H1 (cell line): ENCODE data around the gene PRR12. TPM values are rescaled to one million over a fixed set of nuclear protein-coding genes. Genes with fewer than 3 reads are reported as not detected.

Experiments used
- CTCF ChIA-PET: fragments of 300-600 bp; sonication (Branson Sonifier 250); formaldehyde crosslinking; loops from one replicate; lab custom pipeline; 2021; ENCODE audit not compliant: partially characterized antibody; lab: Charles Lee
- POLR2A ChIA-PET: fragments of 300-600 bp; sonication (Branson Sonifier 250); formaldehyde crosslinking; loops from one replicate; lab custom pipeline; 2021; ENCODE audit warnings: inconsistent platforms; ENCODE audit not compliant: partially characterized antibody; lab: Charles Lee
- DNase-seq, 2 experiments: peaks; one replicate each; pipeline versions ENCODE4 v3.0.0 to v3.0.0-alpha.2; 2010 to 2022; ENCODE audit warnings: low spot score in 2 of 2, low read depth in 1 of 2, mixed read lengths in 1 of 2
- FAIRE-seq: peaks from 2 replicates; lab custom pipeline; 2011; peaks lifted over from hg19 to GRCh38; lab: Jason Lieb, UNC
- H2AFZ ChIP-seq: 2 replicates; pipeline ENCODE4 v1.8.1; 2012; ENCODE audit warnings: low read length, inconsistent platforms
- H2AK5ac ChIP-seq: 2 replicates; pipeline ENCODE4 v1.6.1; 2013; ENCODE audit warnings: low read depth, low read length
- H2BK120ac ChIP-seq: replicated peaks from 2 replicates; pipeline ENCODE3; 2013; ENCODE audit warnings: low read depth, low read length, inconsistent platforms
- H2BK12ac ChIP-seq: 2 replicates; pipeline ENCODE4 v1.6.1; 2013; ENCODE audit warnings: low read depth, low read length
- H2BK15ac ChIP-seq: 2 replicates; pipeline ENCODE4 v1.6.1; 2013; ENCODE audit warnings: low read length
- H2BK20ac ChIP-seq: 2 replicates; pipeline ENCODE4 v1.6.1; 2013; ENCODE audit warnings: low read length
- H2BK5ac ChIP-seq: 2 replicates; pipeline ENCODE4 v1.6.1; 2013; ENCODE audit warnings: low read depth, low read length
- H3K14ac ChIP-seq: 2 replicates; pipeline ENCODE4 v1.6.1; 2013; ENCODE audit warnings: inconsistent platforms; ENCODE audit not compliant: insufficient read length
- H3K18ac ChIP-seq: 2 replicates; pipeline ENCODE4 v1.6.1; 2013; ENCODE audit warnings: low read length; ENCODE audit errors: extremely low read depth
- H3K23ac ChIP-seq: 2 replicates; pipeline ENCODE4 v1.6.1; 2013; ENCODE audit warnings: inconsistent platforms; ENCODE audit not compliant: insufficient read length
- H3K23me2 ChIP-seq: 2 replicates; pipeline ENCODE4 v1.6.1; 2013; ENCODE audit warnings: low read depth, low read length
- H3K27ac ChIP-seq: 2 replicates; pipeline ENCODE4 v1.6.1; 2011; ENCODE audit warnings: low read depth, low read length, inconsistent platforms
- H3K27me3 ChIP-seq, 4 experiments: replicated peaks in 1 of 4; 1 replicate in 1 of 4; 2 replicates in 3 of 4; pipeline versions ENCODE4 v1.6.1 to v1.8.1; 2011 to 2013; ENCODE audit warnings: low read length in 3 of 4, mild to moderate bottlenecking in 3 of 4, inconsistent platforms in 2 of 4, mixed read lengths in 2 of 4, moderate library complexity in 1 of 4; ENCODE audit not compliant: control insufficient read depth in 3 of 4, insufficient read depth in 3 of 4; ENCODE audit errors: extremely low read depth in 1 of 4
- H3K36me3 ChIP-seq, 4 experiments: 2 replicates each; pipeline versions ENCODE4 v1.6.1 to v1.8.1; 2011 to 2013; ENCODE audit warnings: mild to moderate bottlenecking in 4 of 4, low read length in 3 of 4, moderate library complexity in 2 of 4, control low read depth in 1 of 4, inconsistent platforms in 1 of 4; ENCODE audit not compliant: insufficient read depth in 4 of 4, control insufficient read depth in 2 of 4
- H3K4ac ChIP-seq: replicated peaks from 2 replicates; pipeline ENCODE3; 2013; ENCODE audit warnings: low read length, low read depth, mixed read lengths, inconsistent platforms; ENCODE audit not compliant: insufficient read length
- H3K4me1 ChIP-seq, 4 experiments: replicated peaks in 1 of 4; 1 replicate in 1 of 4; 2 replicates in 3 of 4; pipeline versions ENCODE4 v1.6.1 to v1.8.1; 2011 to 2013; ENCODE audit warnings: low read length in 3 of 4, inconsistent platforms in 2 of 4, mixed read lengths in 1 of 4; ENCODE audit not compliant: insufficient read depth in 4 of 4, control insufficient read depth in 3 of 4
- H3K4me2 ChIP-seq, 2 experiments: 2 replicates each; pipeline versions ENCODE4 v1.6.1 to v1.8.1; 2011 to 2013; ENCODE audit warnings: low read depth in 2 of 2, low read length in 2 of 2, control low read depth in 1 of 2, inconsistent platforms in 1 of 2, mild to moderate bottlenecking in 1 of 2; ENCODE audit not compliant: insufficient read depth in 1 of 2
- H3K4me3 ChIP-seq, 4 experiments: fragments of 200-600, 300-600 bp in 1 of 4; sonication (generic), shearing (Covaris generic), sonication (Bioruptor Twin) in 1 of 4; 2 replicates each; pipeline versions ENCODE4 v1.5.1 to v1.8.1; 2011 to 2016; ENCODE audit warnings: low read length in 4 of 4, low read depth in 3 of 4, control low read depth in 2 of 4, inconsistent platforms in 2 of 4, mild to moderate bottlenecking in 2 of 4, mixed read lengths in 1 of 4, moderate library complexity in 1 of 4; ENCODE audit not compliant: insufficient read depth in 2 of 4; ENCODE audit errors: extremely low read depth in 1 of 4
- H3K56ac ChIP-seq: replicated peaks from 2 replicates; pipeline ENCODE3; 2013; ENCODE audit warnings: low read depth, mild to moderate bottlenecking, mixed read lengths, low read length, inconsistent platforms; ENCODE audit not compliant: insufficient read length
- H3K79me1 ChIP-seq: 2 replicates; pipeline ENCODE4 v1.6.1; 2013; ENCODE audit warnings: low read depth, low read length, control low read depth
- H3K79me2 ChIP-seq, 2 experiments: 2 replicates each; pipeline versions ENCODE4 v1.6.1 to v1.8.1; 2012 to 2013; ENCODE audit warnings: low read length in 2 of 2, mild to moderate bottlenecking in 2 of 2, inconsistent platforms in 1 of 2; ENCODE audit not compliant: insufficient read depth in 2 of 2, control insufficient read depth in 1 of 2
- H3K9ac ChIP-seq, 4 experiments: replicated peaks in 1 of 4; 1 replicate in 1 of 4; 2 replicates in 3 of 4; pipeline versions ENCODE4 v1.6.1 to v1.8.1; 2011 to 2013; ENCODE audit warnings: low read depth in 3 of 4, low read length in 3 of 4, control low read depth in 2 of 4, mild to moderate bottlenecking in 2 of 4, moderate library complexity in 2 of 4, inconsistent platforms in 1 of 4; ENCODE audit errors: extremely low read depth in 1 of 4
- H3K9me3 ChIP-seq, 2 experiments: 2 replicates each; pipeline versions ENCODE4 v1.6.1 to v1.8.1; 2012 to 2013; ENCODE audit warnings: mild to moderate bottlenecking in 2 of 2, moderate library complexity in 2 of 2, control low read depth in 1 of 2, inconsistent platforms in 1 of 2, low read depth in 1 of 2, low read length in 1 of 2, mixed read lengths in 1 of 2; ENCODE audit not compliant: insufficient read depth in 2 of 2
- H4K20me1 ChIP-seq, 2 experiments: replicated peaks in 1 of 2; 2 replicates each; pipeline versions ENCODE3 to v1.8.1; 2011 to 2013; ENCODE audit warnings: inconsistent platforms in 2 of 2, low read length in 2 of 2, mild to moderate bottlenecking in 1 of 2; ENCODE audit not compliant: insufficient read depth in 2 of 2, control insufficient read depth in 1 of 2
- H4K5ac ChIP-seq: 2 replicates; pipeline ENCODE4 v1.6.1; 2013; ENCODE audit warnings: low read length, low read depth, mixed read lengths, inconsistent platforms; ENCODE audit not compliant: insufficient read length
- H4K8ac ChIP-seq: 2 replicates; pipeline ENCODE4 v1.8.0; 2013; ENCODE audit warnings: mild to moderate bottlenecking, moderate library complexity, low read length, inconsistent platforms; ENCODE audit not compliant: insufficient read depth; ENCODE audit errors: extremely low read depth
- H4K91ac ChIP-seq: replicated peaks from 2 replicates; pipeline ENCODE3; 2013; ENCODE audit warnings: low read length, mixed read lengths, inconsistent platforms; ENCODE audit not compliant: insufficient read length
- CHD1 ChIP-seq: IDR thresholded peaks from 2 replicates; pipeline ENCODE4 v1.6.1; 2012; ENCODE audit warnings: low read depth, low read length, improper control_type of control experiment
- SIRT6 ChIP-seq: IDR thresholded peaks from one replicate; pipeline ENCODE4 v1.7.1; 2012; ENCODE audit warnings: low read length, inconsistent platforms
- WGBS, 2 experiments: shearing (Covaris generic) in 1 of 2; methylation state at CpG; one replicate each; pipeline versions ENCODE4 v1.1.6 to v1.1.7; 2013 to 2015; ENCODE audit warnings: low lambda C conversion rate in 2 of 2, mixed read lengths in 2 of 2, inconsistent platforms in 1 of 2, low coverage in 1 of 2, missing lambda C conversion rate in 1 of 2; ENCODE audit not compliant: insufficient replicate concordance in 2 of 2, insufficient coverage in 1 of 2, insufficient read length in 1 of 2; ENCODE audit errors: extremely low coverage in 1 of 2, missing lambda C conversion rate in 1 of 2; 5-methylcytosine and 5-hydroxymethylcytosine counted together
- polyA plus RNA-seq, 7 experiments: library from polyadenylated mRNA; depleted of rRNA in 3 of 7; stranded (reverse) in 5 of 7; unstranded in 2 of 7; fragments of >200 nt in 5 of 7; fragments of 200-250 nt in 2 of 7; gene quantifications; 1 replicate in 5 of 7; 2 replicates in 1 of 7; 4 replicates in 1 of 7; pipeline versions ENCODE4 v1.2.1 to v1.2.3, GENCODE V29; 2011 to 2013; ENCODE audit warnings: missing spikeins in 2 of 7, mixed read lengths in 2 of 7
- total RNA-seq: library from RNA; stranded (reverse); fragmentation: NEBNext Ultra II Directional; extraction: Animal tissue kit (Norgen Biotek cat#: 25700); gene quantifications from 2 replicates; pipeline ENCODE4 v1.2.1, GENCODE V29; 2021

Gene PRR12
- total and polyA plus RNA-seq, 2 of the 8 experiments (the other 6 are each of a cell fraction or from before 2014, with no cell fraction given), result 2.5 to 59.4 TPM

GRCh38 chr19:49655570-49656455 lies 64.8 kb downstream of the PRR12 start:
- CTCF ChIA-PET, result interaction anchor here (0.6 to 3.8 kb wide), 8 partner anchors 9 to 62 kb away, joined by 3 to 39 read pairs (median 6); partner anchors contain the start of genes BCL2L12 and IRF3
- H4K20me1 ChIP-seq, result peaks cover 6 to 17% of the 10 kb centered on the region in 2 experiments

More at GRCh38 chr19:49655570-49656455, 64.8 kb downstream of the PRR12 start:
- H2BK120ac ChIP-seq, result no peak overlapping the region
- H2AK5ac ChIP-seq, result no peak overlapping the region
- no peak overlapping the region for H4K8ac ChIP-seq
- H3K36me3 ChIP-seq, result peaks cover 16 to 76% (median 57%) of the 10 kb centered on the region in 4 experiments; a peak in 7 of 8 replicates
- no peak for TF ChIP-seq CHD1
- TF ChIP-seq SIRT6, result no peak
- H2BK15ac ChIP-seq, result no peak overlapping the region
- no peak overlapping the region for H3K4ac ChIP-seq
- peak overlapping the region; percentile 86; the same call in 1 of the 2 replicates for H2BK5ac ChIP-seq
- 0 out of 2 replicates have a peak, but pooled peaks cover 2% of the 10 kb centered on the region for H3K79me1 ChIP-seq
- H3K4me2 ChIP-seq, result no peak overlapping the region
- H2BK12ac ChIP-seq, result peak overlapping the region; percentile 33; the same call in 1 of the 2 replicates
- no peak overlapping the region for H3K14ac ChIP-seq
- H3K23ac ChIP-seq, result no peak overlapping the region
- 92% methylated on average over 23 of the region's 23 CpGs; no CpG with 5 or more reads in 1 of the 2 experiments for WGBS, 2 experiments
- H3K79me2 ChIP-seq, result no peaks in the 10 kb centered on the region
- no peak overlapping the region for H4K91ac ChIP-seq
- H3K56ac ChIP-seq, result no peak overlapping the region
- no peak overlapping the region for H3K27ac ChIP-seq
- H2BK20ac ChIP-seq, result no peak overlapping the region
- H4K5ac ChIP-seq, result no peak overlapping the region
- H3K4me1 ChIP-seq, result peaks cover 0 to 14% (median 5%) of the 10 kb centered on the region in 4 experiments; a peak in 4 of 7 replicates
- H3K4me3 ChIP-seq, result no peak overlapping the region
- no peak overlapping the region for H2AFZ ChIP-seq
- no peak overlapping the region; the same call in 1 of the 2 replicates for H3K18ac ChIP-seq
- DNase-seq (no peak), FAIRE-seq (no peak)
- H3K23me2 ChIP-seq, result no peaks in the 10 kb centered on the region; the same call in 1 of the 2 replicates
- POLR2A ChIA-PET, result interaction anchor here (0.8 to 18.0 kb wide), 10 partner anchors 9 to 75 kb away, joined by 3 to 275 read pairs (median 6); partner anchors contain the start of genes BCL2L12, IRF3, NOSIP and PRMT1
- H3K9me3 ChIP-seq, result peaks cover 9 to 11% of the 10 kb centered on the region in 2 experiments
- no peaks in the 10 kb centered on the region for H3K27me3 ChIP-seq
- 0 out of 7 replicates have a peak overlapping the region, but pooled peaks of 1 of the 4 experiments have one; percentile 27 for H3K9ac ChIP-seq
